HG03280 (cell line): ENCODE results near the gene IL4R.
"Not testable (repeated sequence)": the region's sequence is repeated elsewhere in the genome, so short reads cannot be mapped to it uniquely, and the experiment has no call there.

Source experiments
- ATAC-seq: cut with Tn5 transposase; IDR thresholded peaks from one replicate; pipeline ENCODE4 v1.9.1; 2021; ENCODE audit warnings: mild to moderate bottlenecking, moderate library complexity; ENCODE audit not compliant: unreplicated experiment

Gene IL4R

DNA sequence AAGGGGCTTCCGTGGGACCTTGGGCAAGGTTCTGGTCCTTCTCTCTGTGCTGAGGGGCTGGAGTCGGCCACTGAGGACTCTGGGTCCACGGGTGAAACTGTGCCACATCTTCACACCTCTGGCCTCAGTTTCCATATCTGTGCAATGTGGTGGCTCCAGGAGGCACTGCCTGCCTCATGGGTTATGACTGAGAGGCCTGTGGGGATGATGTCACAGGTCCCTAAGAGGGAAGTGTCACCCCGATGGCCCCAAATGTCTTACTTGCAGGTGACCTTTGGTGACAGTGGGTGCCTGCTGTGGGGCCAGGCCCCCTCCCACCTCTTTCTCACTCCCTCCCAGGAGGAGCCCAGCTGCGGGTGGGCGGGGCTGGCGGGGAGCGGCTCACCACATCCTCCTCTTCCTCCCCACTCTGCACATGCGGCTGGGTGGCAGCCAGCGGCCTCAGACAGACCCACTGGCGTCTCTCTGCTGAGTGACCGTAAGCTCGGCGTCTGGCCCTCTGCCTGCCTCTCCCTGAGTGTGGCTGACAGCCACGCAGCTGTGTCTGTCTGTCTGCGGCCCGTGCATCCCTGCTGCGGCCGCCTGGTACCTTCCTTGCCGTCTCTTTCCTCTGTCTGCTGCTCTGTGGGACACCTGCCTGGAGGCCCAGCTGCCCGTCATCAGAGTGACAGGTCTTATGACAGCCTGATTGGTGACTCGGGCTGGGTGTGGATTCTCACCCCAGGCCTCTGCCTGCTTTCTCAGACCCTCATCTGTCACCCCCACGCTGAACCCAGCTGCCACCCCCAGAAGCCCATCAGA lies 88.2 kb downstream of the IL4R start, which contains the start of gene IL21R:
Gene IL21R, plus strand, starts transcription at position 407 of the 801 bp plus-strand sequence. CDS start 27,898 bp downstream, outside the sequence.
- peak; percentile 60 for ATAC-seq

DNA sequence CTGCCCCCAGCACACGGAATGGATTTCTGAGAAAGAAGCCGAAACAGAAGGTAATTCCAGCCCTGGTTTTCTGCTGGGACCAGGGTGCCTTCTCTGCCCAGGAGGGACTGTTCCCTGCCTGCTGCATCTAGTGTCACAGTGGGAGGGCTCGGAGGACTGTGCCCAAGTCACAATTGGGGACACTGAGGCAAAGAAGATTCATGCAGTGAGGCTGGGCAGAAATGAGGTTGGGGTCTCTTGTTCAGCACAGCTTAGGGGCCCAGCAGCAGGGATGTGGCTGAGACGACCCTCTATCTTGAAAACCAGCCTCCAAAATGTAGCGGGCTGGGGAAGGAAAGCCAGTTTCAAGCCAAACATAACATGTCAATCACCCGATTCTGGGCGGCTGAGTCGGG lies 88.8 kb downstream of the IL4R start:
- ATAC-seq: no peak

DNA sequence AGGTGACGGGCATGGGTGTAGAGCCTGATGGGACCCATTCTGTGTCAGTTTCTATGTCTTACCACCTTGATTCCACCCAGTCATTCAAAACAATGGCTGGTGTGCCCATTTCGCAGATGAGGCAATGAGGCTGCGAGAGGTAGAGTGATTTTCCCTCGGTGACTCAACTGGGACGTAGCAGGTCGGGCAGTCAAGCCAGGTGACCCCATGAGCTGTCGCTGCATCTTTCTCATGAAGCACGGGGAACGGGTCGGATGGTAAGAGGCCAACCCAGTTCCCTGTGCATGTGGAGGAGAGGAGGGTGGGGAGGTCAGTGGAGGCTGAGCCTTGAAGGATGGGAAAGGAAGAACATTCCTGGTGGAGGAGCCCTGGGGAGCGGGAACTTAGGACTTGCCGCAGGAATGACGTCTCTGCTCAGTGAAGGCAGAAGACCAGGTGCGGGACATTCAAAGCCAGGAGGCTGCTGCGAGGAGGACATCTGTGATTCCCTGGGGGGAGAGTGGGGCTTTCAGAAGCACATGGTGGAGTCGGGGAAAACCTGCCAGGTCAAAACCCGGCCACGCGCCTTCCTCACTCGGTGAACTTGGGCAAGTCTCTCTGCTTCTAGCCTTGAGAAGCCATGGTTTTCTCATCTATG lies 89.3 kb downstream of the IL4R start:
- no peak for ATAC-seq

DNA sequence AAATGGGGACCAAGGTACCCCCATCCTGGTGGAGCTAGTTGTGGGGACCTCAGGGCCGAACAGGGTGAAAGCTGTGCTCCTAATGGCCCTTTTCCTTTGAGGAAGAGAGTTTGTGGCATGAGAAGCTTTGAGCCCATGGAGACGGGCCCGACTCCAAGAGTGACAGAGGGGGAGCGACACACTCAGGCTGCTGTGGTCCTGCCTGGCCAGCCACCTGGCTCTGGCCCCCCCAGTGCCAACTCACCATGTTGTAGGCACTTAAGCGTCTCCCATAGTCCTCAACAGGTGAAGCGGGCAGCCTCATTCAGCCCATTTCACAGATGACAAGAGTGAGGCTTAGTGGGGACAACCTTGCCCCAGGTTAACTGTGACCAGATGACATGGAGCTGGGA lies 89.8 kb downstream of the IL4R start:
- no peak for ATAC-seq

DNA sequence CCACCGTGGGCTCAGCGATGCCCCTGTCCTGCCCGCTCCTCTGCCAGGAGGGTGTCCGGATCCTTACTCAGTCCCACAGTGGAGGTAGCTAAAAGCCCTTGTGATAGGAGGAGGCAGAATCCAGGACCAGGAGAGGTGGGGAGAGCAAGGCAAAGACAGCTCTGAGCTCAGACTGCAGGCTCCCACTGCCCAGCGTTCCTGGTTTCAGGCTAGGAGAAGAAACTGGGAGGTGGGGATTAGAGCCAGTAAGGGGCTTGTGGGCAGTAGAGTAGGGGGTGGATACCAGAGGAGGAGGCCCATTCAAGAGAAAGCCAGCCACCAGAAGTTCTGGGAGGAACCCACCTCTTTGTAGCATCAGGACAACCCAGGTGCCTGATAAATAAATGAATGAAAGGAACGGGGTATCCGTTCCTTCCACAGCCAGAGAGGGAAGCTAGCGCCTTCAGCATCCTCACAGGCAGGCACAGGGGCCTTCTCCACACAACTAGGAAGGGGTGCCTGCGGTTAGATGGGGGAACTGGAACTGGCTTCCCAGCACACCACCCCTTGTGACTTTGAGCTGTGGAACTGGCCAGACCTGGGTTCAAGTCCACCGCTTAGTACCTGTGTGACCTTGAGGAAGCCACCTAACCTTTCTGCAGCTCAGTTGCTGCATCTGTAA lies 90.5 kb downstream of the IL4R start:
- no peak for ATAC-seq

DNA sequence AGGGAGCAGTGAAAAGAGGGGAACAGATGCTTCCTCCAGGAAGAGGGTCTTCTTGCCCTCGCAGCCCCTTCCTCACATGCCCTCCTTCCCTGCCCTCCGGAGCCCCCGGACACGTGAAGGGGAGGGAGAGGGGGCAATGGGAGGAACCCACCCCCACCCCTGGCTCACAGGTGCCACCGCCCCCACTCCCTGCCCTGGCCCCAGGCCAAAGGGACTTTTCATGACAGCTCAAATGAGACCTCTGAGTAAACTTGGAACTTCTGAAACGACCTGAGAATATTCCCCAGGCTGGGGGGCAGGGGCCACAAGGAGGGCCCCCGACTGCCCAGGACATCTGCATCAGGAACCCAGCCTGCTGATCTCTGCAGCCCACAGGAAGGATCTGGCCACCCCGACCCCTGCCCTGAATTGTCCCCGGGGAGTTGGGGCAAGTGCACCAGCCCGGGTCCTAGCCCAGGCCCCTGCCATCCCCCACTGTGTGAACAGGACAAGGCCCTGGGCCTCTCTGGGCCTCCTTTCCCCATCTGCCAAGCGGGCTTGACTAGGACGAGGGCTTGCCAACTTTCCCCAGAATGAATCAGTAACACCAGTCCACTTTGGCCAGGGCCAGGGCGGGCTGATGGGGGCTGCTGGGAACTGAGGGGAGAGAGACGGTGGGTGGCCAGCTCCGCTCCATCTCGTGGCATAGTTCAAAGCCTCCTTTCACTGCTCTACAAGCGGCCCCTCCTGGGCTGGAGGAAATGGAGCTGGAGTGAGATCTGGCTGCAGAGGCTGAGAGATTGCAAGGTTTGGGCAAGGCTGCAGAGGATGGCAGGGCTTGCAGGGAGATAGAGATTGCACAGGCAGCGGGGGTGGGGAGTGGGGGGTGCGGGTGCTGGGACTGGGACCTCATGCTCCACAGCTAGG lies 92.0 kb downstream of the IL4R start:
- no peak for ATAC-seq

DNA sequence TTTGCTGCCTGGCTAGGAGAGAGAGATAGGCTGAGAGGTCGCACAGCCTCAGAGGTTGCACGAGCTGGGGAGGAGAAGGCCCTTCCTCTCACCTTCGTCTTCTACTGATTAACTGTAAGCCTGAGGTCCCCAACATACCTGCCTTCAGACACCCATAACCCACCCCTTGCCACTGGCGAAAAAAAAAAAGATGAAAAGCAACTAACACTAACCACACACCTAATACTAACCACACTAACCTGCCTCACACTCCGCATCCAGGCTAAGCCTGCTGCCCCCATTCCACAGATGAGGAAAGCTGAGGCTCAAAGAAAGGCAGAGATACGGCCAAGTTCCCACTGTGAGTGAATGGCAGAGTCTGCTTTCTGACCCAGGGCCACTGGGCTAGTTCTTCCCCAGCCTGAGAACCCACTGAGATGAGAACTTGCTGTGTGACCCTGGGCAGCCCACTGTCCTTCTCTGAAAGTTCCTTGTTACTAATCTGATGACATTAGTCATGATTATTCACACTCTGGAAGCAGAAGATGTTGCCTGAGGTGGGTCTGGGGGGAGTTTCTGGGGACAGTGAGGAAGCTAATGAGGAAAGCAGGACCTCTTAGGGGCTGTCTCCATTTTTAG lies 92.8 kb downstream of the IL4R start:
- no peak for ATAC-seq

DNA sequence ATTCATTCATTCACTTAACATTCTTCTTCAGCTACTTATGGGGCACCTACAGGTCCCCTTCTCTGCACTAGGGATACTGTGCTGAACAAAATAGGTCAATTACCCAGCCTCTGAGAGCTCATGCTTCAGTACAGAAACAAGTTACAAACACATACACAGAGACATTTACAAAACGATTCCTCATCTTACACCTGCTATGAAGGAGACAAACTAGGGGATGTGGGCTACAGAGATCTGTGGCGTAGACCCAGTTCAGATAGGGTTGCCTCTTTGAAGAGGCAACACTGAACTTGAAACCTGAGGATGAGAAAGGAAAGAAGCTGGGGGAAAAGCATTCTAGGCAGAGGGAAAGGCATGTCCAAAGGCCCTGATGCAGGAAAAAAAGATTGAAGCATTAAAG lies 93.4 kb downstream of the IL4R start:
- ATAC-seq: no peak

DNA sequence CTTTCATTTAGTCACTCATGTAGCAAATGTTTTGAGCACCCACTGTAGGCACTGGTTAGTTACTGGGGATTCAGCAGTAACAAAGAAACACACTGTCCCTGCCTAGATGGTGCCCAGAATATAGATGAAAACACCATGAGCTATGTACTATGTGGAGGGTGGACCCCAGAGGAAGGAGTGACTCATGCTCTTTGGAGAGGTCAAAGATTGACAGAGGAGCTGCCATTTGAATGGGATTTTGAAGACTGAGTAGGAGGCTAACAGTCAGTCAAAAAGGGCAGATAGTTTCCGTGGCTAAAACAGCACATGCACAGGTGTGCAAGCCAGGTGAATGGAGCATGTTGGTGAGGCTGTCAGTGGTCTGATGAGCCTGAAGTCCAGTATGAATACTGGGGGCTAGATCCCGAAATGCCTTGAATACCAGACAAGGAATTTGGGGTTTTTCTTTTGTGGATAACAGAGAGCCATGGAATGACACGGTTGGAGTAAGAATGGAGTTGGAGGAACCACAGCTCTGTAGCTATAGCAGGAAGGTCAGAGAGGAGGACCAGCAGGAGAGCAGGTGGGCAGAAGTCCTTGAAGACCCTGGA lies 94.3 kb downstream of the IL4R start:
- peak; percentile 39 for ATAC-seq

DNA sequence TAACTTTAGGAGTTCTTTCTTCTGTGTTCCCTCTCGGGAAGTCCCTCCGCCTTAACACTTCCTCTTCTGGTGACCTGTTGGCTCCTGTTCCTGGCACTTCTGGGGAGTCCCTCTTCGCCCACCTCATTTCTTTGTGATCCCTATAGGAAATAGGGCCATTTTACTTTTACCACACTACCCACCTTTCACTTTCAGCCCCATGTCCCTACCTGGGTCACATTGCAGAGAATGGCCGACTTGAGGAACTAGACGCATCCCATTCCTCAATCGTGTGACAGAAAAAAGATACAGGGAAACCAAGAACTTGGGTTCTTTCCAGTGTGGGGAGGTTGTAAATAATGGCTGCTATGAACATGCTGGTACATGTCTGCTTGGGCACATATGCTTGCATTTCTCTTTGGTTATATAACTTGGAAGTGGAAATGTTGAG lies 94.8 kb downstream of the IL4R start:
- ATAC-seq: no peak

DNA sequence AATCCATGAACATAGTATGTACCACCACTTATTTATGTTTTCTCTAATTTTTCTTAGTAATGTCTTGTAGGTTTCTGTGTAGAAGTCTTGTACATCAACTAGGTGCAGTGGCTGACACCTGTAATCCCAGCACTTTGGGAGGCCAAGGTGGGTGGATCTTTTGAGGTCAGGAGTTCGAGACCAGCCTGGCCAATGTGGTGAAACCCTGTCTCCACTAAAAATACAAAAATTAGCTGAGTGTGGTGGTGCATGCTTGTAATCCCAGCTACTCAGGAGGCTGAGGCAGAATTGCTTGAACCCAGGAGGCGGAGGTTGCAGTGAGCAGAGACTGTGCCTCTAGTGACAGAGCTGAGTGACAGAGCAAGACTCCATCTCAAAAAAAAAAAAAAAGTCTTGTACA lies 96.2 kb downstream of the IL4R start:
- ATAC-seq: not testable (repeated sequence)

DNA sequence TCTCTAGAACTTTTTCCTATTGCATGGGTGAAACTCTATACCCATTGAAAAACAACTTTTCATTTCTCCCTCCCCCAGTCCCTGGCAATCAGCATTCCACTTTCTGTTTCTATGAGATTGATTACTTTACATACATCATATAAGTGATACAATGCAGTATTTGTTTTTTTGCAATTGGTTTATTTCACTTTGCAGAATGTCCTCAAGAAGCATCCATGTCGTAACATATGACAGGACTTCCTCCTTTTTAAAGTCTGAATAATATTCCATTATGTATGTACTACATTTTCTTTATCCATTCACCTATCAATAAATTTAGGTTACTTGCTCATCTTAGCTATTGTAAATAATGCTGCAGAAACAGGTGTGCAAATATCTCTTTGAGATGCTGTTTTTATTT lies 97.0 kb downstream of the IL4R start:
- no peak for ATAC-seq

DNA sequence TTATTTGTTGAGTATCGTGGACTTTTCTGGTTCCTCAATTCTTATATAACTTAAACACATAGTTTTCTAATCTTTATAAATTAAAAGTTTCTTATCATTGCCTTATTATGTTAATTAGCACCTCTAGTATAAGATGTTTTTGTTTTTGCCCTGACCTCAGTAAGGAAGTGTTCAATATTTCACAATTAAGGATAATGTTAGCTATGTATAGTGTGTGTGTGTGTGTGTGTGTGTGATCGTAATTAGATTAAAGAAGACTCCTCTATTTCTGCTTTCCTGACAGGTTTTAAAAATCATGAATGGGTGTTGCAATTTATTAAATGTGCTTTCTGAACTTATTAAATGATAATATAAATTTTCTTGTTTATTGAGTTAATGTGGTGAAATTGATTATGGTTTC lies 100.2 kb downstream of the IL4R start:
- ATAC-seq: no peak
